ENCODE data around the gene KMT2B.

KMT2B gene

GRCh38 chr19:35712567-35713505, 5.0 kb upstream of the KMT2B start:
- in situ Hi-C loops (cut with MboI; ENCODE audit: low pct_unique_long_range_greater_than_20kb, low sequenced_read_pairs, unreplicated experiment), result no loop called here
- DNase-seq (ENCODE audit: low spot score), result peak; percentile 78
- no peak for TF ChIP-seq CTCF (IDR thresholded peaks at IDR 0.05; ENCODE audit: extremely low read depth, insufficient read depth, missing control alignments)

- no peak for DNase-seq (ENCODE audit: low spot score)
- in situ Hi-C loops (cut with MboI; ENCODE audit: low pct_unique_long_range_greater_than_20kb, low sequenced_read_pairs, unreplicated experiment), result no loop called here
- TF ChIP-seq CTCF (IDR thresholded peaks at IDR 0.05; ENCODE audit: extremely low read depth, insufficient read depth, missing control alignments), result no peak
Measured at GRCh38 chr19:35713506-35713850, 4.3 kb upstream of the KMT2B start.

GRCh38 chr19:35713904-35714495, 3.8 kb upstream of the KMT2B start:
- TF ChIP-seq CTCF (IDR thresholded peaks at IDR 0.05; ENCODE audit: extremely low read depth, insufficient read depth, missing control alignments), result no peak
- no peak for DNase-seq (ENCODE audit: low spot score)
- in situ Hi-C loops (cut with MboI; ENCODE audit: low pct_unique_long_range_greater_than_20kb, low sequenced_read_pairs, unreplicated experiment), result no loop called here

GRCh38 chr19:35714601-35715354, 3.0 kb upstream of the KMT2B start:
- TF ChIP-seq CTCF (IDR thresholded peaks at IDR 0.05; ENCODE audit: extremely low read depth, insufficient read depth, missing control alignments), result peak; percentile 44
- in situ Hi-C loops (cut with MboI; ENCODE audit: low pct_unique_long_range_greater_than_20kb, low sequenced_read_pairs, unreplicated experiment), result no loop called here
- no peak for DNase-seq (ENCODE audit: low spot score)

GRCh38 chr19:35715355-35715809, 2.4 kb upstream of the KMT2B start:
- TF ChIP-seq CTCF (IDR thresholded peaks at IDR 0.05; ENCODE audit: extremely low read depth, insufficient read depth, missing control alignments), result no peak
- no peak for DNase-seq (ENCODE audit: low spot score)
- in situ Hi-C loops (cut with MboI; ENCODE audit: low pct_unique_long_range_greater_than_20kb, low sequenced_read_pairs, unreplicated experiment), result no loop called here

- in situ Hi-C loops (cut with MboI; ENCODE audit: low pct_unique_long_range_greater_than_20kb, low sequenced_read_pairs, unreplicated experiment), result no loop called here
- DNase-seq (ENCODE audit: low spot score), result no peak
- no peak for TF ChIP-seq CTCF (IDR thresholded peaks at IDR 0.05; ENCODE audit: extremely low read depth, insufficient read depth, missing control alignments)
Measured at GRCh38 chr19:35715981-35716800, 1.6 kb upstream of the KMT2B start.
